ENCODE data around the gene USP49. TPM values are rescaled to one million over a fixed set of nuclear protein-coding genes. Genes with fewer than 3 reads are reported as not detected.

The USP49 gene
- total RNA-seq, 6 experiments from 2014 or later, result 1.7 to 2.3 (median 2.0) TPM

DNA sequence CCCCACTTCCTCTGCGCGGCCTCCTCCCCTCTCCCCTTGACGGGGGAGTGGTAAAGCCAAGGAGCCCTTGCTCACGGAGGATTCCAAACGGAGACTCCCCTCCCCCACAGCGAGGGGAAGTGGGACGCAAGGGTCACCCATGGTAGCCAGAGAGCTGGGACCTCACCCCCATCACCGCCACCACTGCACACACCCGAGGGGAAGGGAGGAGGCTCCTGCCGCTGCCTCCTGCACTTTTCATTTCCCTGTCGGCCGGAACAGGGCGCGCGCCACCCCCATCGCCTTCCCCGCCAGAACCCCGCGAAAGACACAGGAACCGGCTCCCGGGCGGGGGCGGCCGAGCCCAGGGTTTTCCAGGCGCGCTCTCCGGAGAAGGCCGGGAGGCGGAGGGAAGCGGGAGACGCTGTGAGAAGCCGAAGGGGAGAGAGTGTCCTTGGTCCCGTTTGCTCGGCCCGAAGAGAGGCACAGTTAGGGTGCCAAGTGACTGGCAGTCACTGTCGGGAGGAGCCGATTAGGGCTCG is 45.6 kb upstream of the USP49 start:
- no peak for TF ChIP-seq CTCF (IDR thresholded peaks at IDR 0.05)
- H3K9me3 Mint-ChIP-seq, result no peaks in the 10 kb centered on the region
- peak overlapping the region; percentile 77 for H3K27ac Mint-ChIP-seq
- peak overlapping the region; percentile 94 for H3K4me3 Mint-ChIP-seq
- H3K27me3 Mint-ChIP-seq (ENCODE audit: insufficient read depth), result no peaks in the 10 kb centered on the region; the same call in 1 of the 2 replicates
- DNase-seq, result peak; percentile 23
- peaks cover 52% of the 10 kb centered on the region for H3K4me1 Mint-ChIP-seq (ENCODE audit: low read depth)
- H3K36me3 Mint-ChIP-seq (ENCODE audit: low read depth), result peaks cover 5% of the 10 kb centered on the region

DNA sequence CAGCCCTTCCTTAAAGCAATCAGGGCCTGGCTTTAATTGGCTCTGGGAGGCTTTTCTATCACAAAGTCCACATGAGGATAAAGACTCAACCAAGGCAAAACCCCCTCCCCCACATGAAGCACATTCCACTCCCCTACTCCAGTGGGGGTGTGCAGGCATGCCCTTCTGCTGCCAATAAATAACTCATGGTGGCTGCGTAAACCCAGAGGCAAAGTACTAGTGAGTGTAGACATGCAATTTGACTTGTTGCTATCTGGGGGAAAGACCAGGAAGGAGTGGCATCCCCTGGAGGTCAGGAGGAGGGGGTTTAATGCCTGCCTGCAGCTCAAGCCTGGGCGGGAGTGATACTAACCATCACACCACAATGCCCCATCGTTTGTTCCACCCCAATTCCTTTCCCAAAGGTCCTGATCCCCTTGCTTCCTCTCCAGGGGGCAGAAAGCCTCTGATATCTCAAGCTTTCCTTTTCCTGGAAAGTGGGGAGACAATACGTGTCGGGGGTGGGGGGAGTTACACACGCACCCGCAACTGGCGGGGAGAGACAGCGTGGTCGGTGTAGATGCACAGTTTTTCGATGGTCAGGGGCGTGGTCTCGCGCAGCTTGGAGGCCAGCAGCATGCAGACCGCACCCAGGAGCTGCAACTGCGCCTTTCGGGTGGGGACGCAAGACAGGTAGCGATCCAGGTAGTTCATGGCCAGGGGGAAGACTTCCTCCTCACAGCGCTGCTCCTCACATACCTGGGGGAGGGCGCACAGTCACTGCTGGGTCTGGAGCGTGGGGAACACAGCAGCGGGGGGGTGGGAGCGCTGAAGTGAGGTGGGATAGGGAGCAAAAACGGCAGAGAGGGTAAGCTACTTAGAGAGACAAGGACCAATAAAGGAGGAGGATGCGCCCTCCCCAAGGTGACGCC is 44.9 kb upstream of the USP49 start:
- peak; percentile 37 for DNase-seq
- TF ChIP-seq CTCF (IDR thresholded peaks at IDR 0.05), result no peak
- Mint-ChIP-seq H3K9me3 (no peaks in the 10 kb centered on the region), H3K4me3 (peak overlapping the region; percentile 94), H3K27me3 (ENCODE audit: insufficient read depth) (no peaks in the 10 kb centered on the region; the same call in 1 of the 2 replicates), H3K27ac (peak overlapping the region; percentile 77), H3K4me1 (ENCODE audit: low read depth) (peaks cover 52% of the 10 kb centered on the region), H3K36me3 (ENCODE audit: low read depth) (peaks cover 5% of the 10 kb centered on the region)

- Mint-ChIP-seq H3K9me3 (no peaks in the 10 kb centered on the region), H3K36me3 (ENCODE audit: low read depth) (peaks cover 9% of the 10 kb centered on the region), H3K4me1 (ENCODE audit: low read depth) (peaks cover 52% of the 10 kb centered on the region), H3K27ac (peak overlapping the region; percentile 77), H3K27me3 (ENCODE audit: insufficient read depth) (no peaks in the 10 kb centered on the region; the same call in 1 of the 2 replicates), H3K4me3 (peak overlapping the region; percentile 94)
- TF ChIP-seq CTCF (IDR thresholded peaks at IDR 0.05), result no peak
- peak; percentile 35 for DNase-seq
These were observed 44.1 kb upstream of the USP49 start for GRCh38 chr6:41939176-41939847.

GRCh38 chr6:41938590-41939175 is 43.5 kb upstream of the USP49 start:
- peaks cover 52% of the 10 kb centered on the region for H3K4me1 Mint-ChIP-seq (ENCODE audit: low read depth)
- peak overlapping the region; percentile 77 for H3K27ac Mint-ChIP-seq
- H3K27me3 Mint-ChIP-seq (ENCODE audit: insufficient read depth), result no peaks in the 10 kb centered on the region; the same call in 1 of the 2 replicates
- no peaks in the 10 kb centered on the region for H3K9me3 Mint-ChIP-seq
- peak overlapping the region; percentile 94 for H3K4me3 Mint-ChIP-seq
- no peak for TF ChIP-seq CTCF (IDR thresholded peaks at IDR 0.05)
- no peak for DNase-seq
- H3K36me3 Mint-ChIP-seq (ENCODE audit: low read depth), result peaks cover 11% of the 10 kb centered on the region

- Mint-ChIP-seq H3K27ac (peak overlapping the region; percentile 55), H3K4me3 (no peak overlapping the region; the same call in 1 of the 2 replicates), H3K27me3 (ENCODE audit: insufficient read depth) (no peaks in the 10 kb centered on the region; the same call in 1 of the 2 replicates), H3K4me1 (ENCODE audit: low read depth) (peaks cover 52% of the 10 kb centered on the region), H3K36me3 (ENCODE audit: low read depth) (peaks cover 11% of the 10 kb centered on the region), H3K9me3 (no peaks in the 10 kb centered on the region)
- no peak for DNase-seq
- no peak for TF ChIP-seq CTCF (IDR thresholded peaks at IDR 0.05)
These were observed 42.8 kb upstream of the USP49 start for GRCh38 chr6:41937861-41938574.

Data from HFFc6 (cell line).